HEK293 (cell line): Measurements from ENCODE around the gene PCDH9.

Experiments used
- CTCF ChIP-seq: fragments of 450-650 bp; formaldehyde crosslinking; IDR thresholded peaks from 2 replicates; pipeline ENCODE4 v1.5.1; 2016; ENCODE audit warnings: missing biosample characterization, missing genetic modification characterization
- KLF9 ChIP-seq: fragments of 450-650 bp; formaldehyde crosslinking; IDR thresholded peaks from 2 replicates; pipeline ENCODE4 v1.5.1; 2016; ENCODE audit warnings: missing biosample characterization, missing genetic modification characterization, low read depth
- ZBTB49 ChIP-seq: fragments of 450-650 bp; formaldehyde crosslinking; IDR thresholded peaks from 2 replicates; pipeline ENCODE4 v1.5.1; 2016; ENCODE audit warnings: missing biosample characterization, missing genetic modification characterization, low read depth
- ZEB2 ChIP-seq: fragments of 450-650 bp; formaldehyde crosslinking; IDR thresholded peaks from 2 replicates; pipeline ENCODE4 v1.5.1; 2016; ENCODE audit warnings: missing biosample characterization, missing genetic modification characterization
- ZNF274 ChIP-seq, 2 experiments: fragments of 200-500 bp in 1 of 2; fragments of 450-650 bp in 1 of 2; sonication (Bioruptor generic) in 1 of 2; formaldehyde crosslinking in 1 of 2; IDR thresholded peaks; 2 replicates each; pipeline versions ENCODE4 v1.5.1 to v1.6.1; 2014 to 2016; ENCODE audit warnings: borderline replicate concordance in 1 of 2, inconsistent platforms in 1 of 2, low read length in 1 of 2, missing biosample characterization in 1 of 2, missing genetic modification characterization in 1 of 2
- ZNF311 ChIP-seq: fragments of 450-650 bp; formaldehyde crosslinking; IDR thresholded peaks from 2 replicates; pipeline ENCODE4 v1.5.1; 2017; ENCODE audit warnings: missing biosample characterization, missing genetic modification characterization, borderline replicate concordance
- ZNF529 ChIP-seq: fragments of 450-650 bp; formaldehyde crosslinking; IDR thresholded peaks from 2 replicates; pipeline ENCODE4 v1.5.1; 2017; ENCODE audit warnings: missing genetic modification characterization, missing biosample characterization; ENCODE audit not compliant: insufficient replicate concordance
- ZNF580 ChIP-seq: fragments of 450-650 bp; formaldehyde crosslinking; IDR thresholded peaks from 2 replicates; pipeline ENCODE4 v1.5.1; 2016; ENCODE audit warnings: missing biosample characterization, missing genetic modification characterization
- ZNF585B ChIP-seq: fragments of 450-650 bp; formaldehyde crosslinking; IDR thresholded peaks from 2 replicates; pipeline ENCODE4 v1.5.1; 2016; ENCODE audit warnings: missing biosample characterization, missing genetic modification characterization
- ZNF596 ChIP-seq: fragments of 450-650 bp; IDR thresholded peaks from 2 replicates; pipeline ENCODE4 v1.5.0; 2018; ENCODE audit warnings: missing biosample characterization, mild to moderate bottlenecking, missing genetic modification characterization, moderate library complexity
- ZNF660 ChIP-seq: fragments of 450-650 bp; IDR thresholded peaks from 2 replicates; pipeline ENCODE4 v1.5.1; 2018; ENCODE audit warnings: missing biosample characterization, mild to moderate bottlenecking, missing genetic modification characterization
- TF ChIP-seq, protein P1 (sequence below): fragments of 450-650 bp; formaldehyde crosslinking; IDR thresholded peaks from 2 replicates; pipeline ENCODE4 v1.5.1; 2016; ENCODE audit warnings: missing biosample characterization, missing genetic modification characterization, low read depth
- TF ChIP-seq, protein P2 (sequence below): fragments of 450-650 bp; formaldehyde crosslinking; IDR thresholded peaks from 2 replicates; pipeline ENCODE4 v1.5.1; 2016; ENCODE audit warnings: missing biosample characterization, missing genetic modification characterization

GRCh38 chr13:66681403-66681802 lies 548.7 kb downstream of the PCDH9 start:
- TF ChIP-seq ZEB2 (no peak), ZNF580 (tag by site-specific recombination) (no peak), KLF9 (tag by site-specific recombination) (no peak), ZNF529 (tag by site-specific recombination) (no peak), ZNF274 (IDR thresholded peaks at IDR 0.05; ENCODE audit: low read length) (no peak), ZNF274 (tag by site-specific recombination; IDR thresholded peaks at IDR 0.05; ENCODE audit: borderline replicate concordance) (no peak), ZNF585B (tag by site-specific recombination) (no peak), ZNF660 (tag by site-specific recombination) (no peak), CTCF (tag by site-specific recombination) (no peak), ZNF311 (no peak), ZNF596 (no peak), ZBTB49 (tag by site-specific recombination) (no peak)
- TF ChIP-seq, protein P1, sequence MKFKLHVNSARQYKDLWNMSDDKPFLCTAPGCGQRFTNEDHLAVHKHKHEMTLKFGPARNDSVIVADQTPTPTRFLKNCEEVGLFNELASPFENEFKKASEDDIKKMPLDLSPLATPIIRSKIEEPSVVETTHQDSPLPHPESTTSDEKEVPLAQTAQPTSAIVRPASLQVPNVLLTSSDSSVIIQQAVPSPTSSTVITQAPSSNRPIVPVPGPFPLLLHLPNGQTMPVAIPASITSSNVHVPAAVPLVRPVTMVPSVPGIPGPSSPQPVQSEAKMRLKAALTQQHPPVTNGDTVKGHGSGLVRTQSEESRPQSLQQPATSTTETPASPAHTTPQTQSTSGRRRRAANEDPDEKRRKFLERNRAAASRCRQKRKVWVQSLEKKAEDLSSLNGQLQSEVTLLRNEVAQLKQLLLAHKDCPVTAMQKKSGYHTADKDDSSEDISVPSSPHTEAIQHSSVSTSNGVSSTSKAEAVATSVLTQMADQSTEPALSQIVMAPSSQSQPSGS (tag by site-specific recombination) = no peak
- TF ChIP-seq, protein P2, sequence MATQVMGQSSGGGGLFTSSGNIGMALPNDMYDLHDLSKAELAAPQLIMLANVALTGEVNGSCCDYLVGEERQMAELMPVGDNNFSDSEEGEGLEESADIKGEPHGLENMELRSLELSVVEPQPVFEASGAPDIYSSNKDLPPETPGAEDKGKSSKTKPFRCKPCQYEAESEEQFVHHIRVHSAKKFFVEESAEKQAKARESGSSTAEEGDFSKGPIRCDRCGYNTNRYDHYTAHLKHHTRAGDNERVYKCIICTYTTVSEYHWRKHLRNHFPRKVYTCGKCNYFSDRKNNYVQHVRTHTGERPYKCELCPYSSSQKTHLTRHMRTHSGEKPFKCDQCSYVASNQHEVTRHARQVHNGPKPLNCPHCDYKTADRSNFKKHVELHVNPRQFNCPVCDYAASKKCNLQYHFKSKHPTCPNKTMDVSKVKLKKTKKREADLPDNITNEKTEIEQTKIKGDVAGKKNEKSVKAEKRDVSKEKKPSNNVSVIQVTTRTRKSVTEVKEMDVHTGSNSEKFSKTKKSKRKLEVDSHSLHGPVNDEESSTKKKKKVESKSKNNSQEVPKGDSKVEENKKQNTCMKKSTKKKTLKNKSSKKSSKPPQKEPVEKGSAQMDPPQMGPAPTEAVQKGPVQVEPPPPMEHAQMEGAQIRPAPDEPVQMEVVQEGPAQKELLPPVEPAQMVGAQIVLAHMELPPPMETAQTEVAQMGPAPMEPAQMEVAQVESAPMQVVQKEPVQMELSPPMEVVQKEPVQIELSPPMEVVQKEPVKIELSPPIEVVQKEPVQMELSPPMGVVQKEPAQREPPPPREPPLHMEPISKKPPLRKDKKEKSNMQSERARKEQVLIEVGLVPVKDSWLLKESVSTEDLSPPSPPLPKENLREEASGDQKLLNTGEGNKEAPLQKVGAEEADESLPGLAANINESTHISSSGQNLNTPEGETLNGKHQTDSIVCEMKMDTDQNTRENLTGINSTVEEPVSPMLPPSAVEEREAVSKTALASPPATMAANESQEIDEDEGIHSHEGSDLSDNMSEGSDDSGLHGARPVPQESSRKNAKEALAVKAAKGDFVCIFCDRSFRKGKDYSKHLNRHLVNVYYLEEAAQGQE (tag by site-specific recombination) = no peak
